Left lung (tissue), 10 donors: ENCODE measurements around the gene METTL4. TPM values are rescaled to one million over a fixed set of nuclear protein-coding genes. Genes with fewer than 3 reads are reported as not detected.

ENCODE experiments used
- ATAC-seq: fragments of 200-7000 bp; cut with Tn5 transposase; one replicate; pipeline ENCODE4 v1.9.1; 2020; ENCODE audit warnings: moderate library complexity
- DNase-seq, 4 donors: peaks; one replicate each; pipeline ENCODE4 v3.0.0-alpha.2; 2013 to 2020
- H3K27ac ChIP-seq, 2 donors: fragments of 200-600 bp; sonication (generic) in 1 of 2; one replicate each; pipeline versions ENCODE4 v1.5.0 to v1.8.0; 2020 to 2021
- H3K27me3 ChIP-seq, 2 donors: fragments of 200-600 bp; sonication (generic) in 1 of 2; one replicate each; pipeline versions ENCODE4 v1.5.0 to v1.8.0; 2020 to 2021
- H3K36me3 ChIP-seq, 2 donors: fragments of 200-600 bp; sonication (generic) in 1 of 2; one replicate each; pipeline versions ENCODE4 v1.5.0 to v1.8.0; 2020 to 2021
- H3K4me1 ChIP-seq, 2 donors: fragments of 200-600 bp; one replicate each; pipeline ENCODE4 v1.8.0; 2021
- H3K4me3 ChIP-seq, 2 donors: fragments of 200-600 bp; sonication (generic) in 1 of 2; one replicate each; pipeline versions ENCODE4 v1.5.0 to v1.8.0; 2020 to 2021; ENCODE audit warnings: mild to moderate bottlenecking in 1 of 2
- H3K9me3 ChIP-seq, 2 donors: fragments of 200-600 bp; sonication (generic) in 1 of 2; one replicate each; pipeline versions ENCODE4 v1.5.0 to v1.8.0; 2020 to 2021
- intact Hi-C, 2 donors: fragments of 100-400 bp; cut with DNase I; formaldehyde crosslinking; loops; one replicate each; pipeline versions ENCODE4 v1.11.2 to v1.14.2; 2022
- polyA plus RNA-seq, 6 donors: library from polyadenylated mRNA; unstranded; fragments of 120-200 nt; gene quantifications; one replicate each; pipeline ENCODE4 v1.2.1, GENCODE V29; 2013; ENCODE audit not compliant: insufficient read length in 6 of 6
- total RNA-seq, 2 donors: library from RNA; stranded (reverse); fragmentation: NEBNext Ultra II Directional; extraction: Animal tissue kit (Norgen Biotek cat#: 25700); gene quantifications; one replicate each; pipeline ENCODE4 v1.2.1, GENCODE V29; 2021
- TF ChIP-seq, protein P1 (sequence below), 2 donors: fragments of 200-600 bp; sonication (generic) in 1 of 2; IDR thresholded peaks; one replicate each; pipeline versions ENCODE4 v1.5.0 to v1.8.0; 2021; ENCODE audit warnings: antibody characterized with exemption in 2 of 2
- donor health status: DM: no; HTN: yes; CAD: no.
- donor health status: DM: no; HTN: no; CAD: no.

Gene METTL4
- total and polyA plus RNA-seq, 8 donors: 8.7 to 23.6 (median 20.5) TPM

DNA sequence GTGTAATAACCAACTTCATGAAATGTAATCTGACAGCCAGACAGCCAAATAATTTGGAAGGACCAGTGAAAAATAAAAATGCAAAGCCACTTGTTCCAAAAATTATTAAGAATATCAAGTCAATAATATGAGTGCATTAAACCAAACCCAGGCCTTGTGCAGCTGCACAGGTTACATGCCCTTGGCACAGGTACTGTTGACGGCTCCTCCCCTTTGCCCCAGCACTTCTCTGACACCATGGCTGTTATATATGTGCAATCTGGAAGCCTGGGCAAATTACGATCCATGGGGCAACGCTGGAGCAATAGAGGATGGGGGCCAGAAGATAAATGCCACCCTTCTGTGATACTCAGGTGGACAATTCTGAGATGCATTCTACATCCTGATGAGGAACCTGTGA lies 68.9 kb downstream of the METTL4 start:
- Histone ChIP-seq H3K4me1 (no peaks in the 10 kb centered on the region), H3K27me3 (no peaks in the 10 kb centered on the region), H3K4me3 (no peak overlapping the region), H3K36me3 (no peaks in the 10 kb centered on the region), H3K27ac (no peak overlapping the region), H3K9me3 (no peaks in the 10 kb centered on the region)
- ATAC-seq (no peak), DNase-seq (no peak)
- intact Hi-C loops: no loop called here
- TF ChIP-seq, protein P1, sequence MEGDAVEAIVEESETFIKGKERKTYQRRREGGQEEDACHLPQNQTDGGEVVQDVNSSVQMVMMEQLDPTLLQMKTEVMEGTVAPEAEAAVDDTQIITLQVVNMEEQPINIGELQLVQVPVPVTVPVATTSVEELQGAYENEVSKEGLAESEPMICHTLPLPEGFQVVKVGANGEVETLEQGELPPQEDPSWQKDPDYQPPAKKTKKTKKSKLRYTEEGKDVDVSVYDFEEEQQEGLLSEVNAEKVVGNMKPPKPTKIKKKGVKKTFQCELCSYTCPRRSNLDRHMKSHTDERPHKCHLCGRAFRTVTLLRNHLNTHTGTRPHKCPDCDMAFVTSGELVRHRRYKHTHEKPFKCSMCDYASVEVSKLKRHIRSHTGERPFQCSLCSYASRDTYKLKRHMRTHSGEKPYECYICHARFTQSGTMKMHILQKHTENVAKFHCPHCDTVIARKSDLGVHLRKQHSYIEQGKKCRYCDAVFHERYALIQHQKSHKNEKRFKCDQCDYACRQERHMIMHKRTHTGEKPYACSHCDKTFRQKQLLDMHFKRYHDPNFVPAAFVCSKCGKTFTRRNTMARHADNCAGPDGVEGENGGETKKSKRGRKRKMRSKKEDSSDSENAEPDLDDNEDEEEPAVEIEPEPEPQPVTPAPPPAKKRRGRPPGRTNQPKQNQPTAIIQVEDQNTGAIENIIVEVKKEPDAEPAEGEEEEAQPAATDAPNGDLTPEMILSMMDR (IDR thresholded peaks at IDR 0.05): no peak

DNA sequence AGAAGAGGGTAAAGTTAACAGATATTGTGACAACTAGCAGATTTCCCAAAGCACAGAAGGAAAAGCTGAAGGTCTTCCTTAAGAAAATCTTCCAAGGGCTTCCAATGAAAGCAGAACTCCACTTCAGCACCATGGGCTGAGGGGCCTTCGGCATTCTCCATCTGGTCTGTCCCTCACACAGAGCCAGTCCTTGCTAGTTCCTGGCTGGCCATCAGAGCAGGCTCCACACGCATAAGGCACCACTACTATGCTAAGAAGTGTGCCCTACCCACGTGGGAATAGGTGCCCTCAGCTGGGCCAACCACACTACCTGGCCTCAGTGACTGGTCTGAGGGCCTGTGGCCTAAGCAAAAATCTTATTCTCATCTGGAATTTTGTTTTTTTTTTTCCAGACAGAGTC lies 73.5 kb downstream of the METTL4 start:
- Histone ChIP-seq H3K4me1 (no peaks in the 10 kb centered on the region), H3K27me3 (no peaks in the 10 kb centered on the region), H3K27ac (no peak overlapping the region), H3K9me3 (no peaks in the 10 kb centered on the region), H3K36me3 (no peaks in the 10 kb centered on the region), H3K4me3 (no peak overlapping the region)
- TF ChIP-seq, protein P1 (IDR thresholded peaks at IDR 0.05): no peak
- intact Hi-C loops: no loop called here
- DNase-seq (no peak), ATAC-seq (no peak)

DNA sequence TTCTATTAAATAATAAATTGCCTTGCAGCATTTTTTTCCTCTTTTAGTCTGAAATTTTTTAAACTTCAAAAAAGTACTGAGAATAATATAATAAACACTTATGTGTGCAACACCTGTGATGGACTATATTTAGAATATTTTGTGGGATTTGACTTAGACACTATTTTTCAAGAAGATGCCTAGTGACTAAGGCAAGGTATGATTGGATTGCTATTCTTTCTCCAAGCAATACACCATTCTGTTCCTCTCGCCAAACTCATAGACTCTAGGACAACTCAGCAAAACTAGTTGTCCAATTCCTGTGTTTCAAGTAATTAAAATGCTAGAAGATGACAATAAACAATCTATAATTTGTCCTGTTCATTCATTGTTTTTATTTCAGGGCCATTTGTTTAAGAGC lies 75.9 kb downstream of the METTL4 start:
- intact Hi-C loops: no loop called here
- TF ChIP-seq, protein P1 (IDR thresholded peaks at IDR 0.05): no peak

DNA sequence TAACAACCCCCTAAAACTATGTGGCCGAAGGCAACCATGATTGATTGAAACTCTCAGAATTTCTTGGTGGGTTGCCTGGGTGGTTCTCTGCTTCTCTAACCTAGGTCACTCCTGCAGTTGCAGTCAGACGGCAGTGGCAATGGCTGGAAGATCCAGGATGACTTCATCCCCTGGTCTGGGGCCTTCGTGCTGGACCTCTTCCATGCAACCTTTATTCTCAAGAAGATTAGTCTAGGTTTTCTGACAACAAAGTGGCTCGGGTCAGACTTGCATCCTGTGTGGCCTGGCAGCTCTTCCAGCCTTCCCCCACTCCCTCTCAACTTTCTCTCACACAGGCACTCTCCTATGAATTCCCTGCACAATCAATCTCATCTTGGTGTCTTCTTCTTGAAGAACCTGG lies 76.4 kb downstream of the METTL4 start:
- DNase-seq: no peak
- no peak overlapping the region for H3K4me3 ChIP-seq
- intact Hi-C loops: no loop called here
- H3K27ac ChIP-seq: no peak overlapping the region
- H3K36me3 ChIP-seq: no peaks in the 10 kb centered on the region
- no peak for ATAC-seq
- H3K4me1 ChIP-seq: no peaks in the 10 kb centered on the region
- no peaks in the 10 kb centered on the region for H3K9me3 ChIP-seq
- TF ChIP-seq, protein P1 (IDR thresholded peaks at IDR 0.05): no peak
- H3K27me3 ChIP-seq: no peaks in the 10 kb centered on the region

More for the DNA sequence above, 75.9 kb downstream of the METTL4 start:
- ATAC-seq (no peak), DNase-seq (no peak)
- no peaks in the 10 kb centered on the region for H3K36me3 ChIP-seq
- H3K4me1 ChIP-seq: no peaks in the 10 kb centered on the region
- no peaks in the 10 kb centered on the region for H3K9me3 ChIP-seq
- no peaks in the 10 kb centered on the region for H3K27me3 ChIP-seq
- H3K27ac ChIP-seq: no peak overlapping the region
- no peak overlapping the region for H3K4me3 ChIP-seq

Other genes starting within 250 kb of the METTL4 start
- gene NDC80, start 52 bp upstream of the METTL4 start, total RNA-seq: 1 to 10 TPM; 1.7 to 7.3 TPM
- gene NDC80, start 52 bp upstream of the METTL4 start, polyA plus RNA-seq: 10 to 100 TPM; 15.0 to 47.6 (median 25.9) TPM
- 10 to 100 TPM; 42.3 to 73.0 TPM for gene SMCHD1, start 84.2 kb upstream of the METTL4 start, total RNA-seq
- 10 to 100 TPM; 66.6 to 83.1 (median 72.3) TPM for gene SMCHD1, start 84.2 kb upstream of the METTL4 start, polyA plus RNA-seq